ENCODE data around the gene SLC15A3.

DNA sequence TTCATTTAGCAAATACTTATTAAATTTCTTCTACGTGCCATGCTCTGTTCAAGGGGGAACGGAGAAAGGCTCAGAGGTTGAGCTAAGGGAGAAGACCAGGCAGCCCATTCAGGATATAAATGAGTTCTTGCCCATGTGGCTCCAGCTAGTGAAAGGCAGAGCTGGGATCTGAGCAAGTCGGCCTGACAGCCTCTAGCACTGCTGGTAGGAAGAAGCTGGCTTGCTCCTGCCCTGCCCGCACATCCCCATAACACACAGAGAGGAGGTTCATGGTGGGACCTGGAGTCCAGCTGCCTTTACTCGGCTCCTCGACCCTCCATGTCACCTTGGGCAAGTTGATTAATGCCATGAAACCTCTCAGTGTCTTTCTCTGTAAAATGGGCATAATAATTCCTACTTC is 2.0 kb downstream of the SLC15A3 start:
- TF ChIP-seq CTCF (conservative IDR thresholded peaks at IDR 0.05; ENCODE audit: low read length) = no peak
- TF ChIP-seq EZH2phosphoT487 (IDR thresholded peaks at IDR 0.05; ENCODE audit: borderline replicate concordance, low read depth, low read length) = no peak

All from OCI-LY7 (cell line).